Right renal cortex interstitium (tissue), 3 donors: ENCODE measurements around the gene C1orf174. TPM values are rescaled to one million over a fixed set of nuclear protein-coding genes. Genes with fewer than 3 reads are reported as not detected.

Experiments
- DNase-seq, 3 donors: peaks; one replicate each; pipeline ENCODE4 v3.0.0-alpha.2; 2013; ENCODE audit warnings: low read depth in 3 of 3, low spot score in 2 of 3
- polyA plus RNA-seq, 3 donors: library from polyadenylated mRNA; unstranded; fragments of 120-200 nt; gene quantifications; one replicate each; pipeline ENCODE4 v1.2.1, GENCODE V29; 2013; ENCODE audit not compliant: insufficient read length in 3 of 3

C1orf174 gene
- polyA plus RNA-seq, 3 donors: 24.9 to 28.6 (median 28.1) TPM

GRCh38 chr1:3841491-3841890 is 58.6 kb downstream of the C1orf174 start:
- DNase-seq: no peak

Other genes with a start within 250 kb of the C1orf174 start
- gene TP73, start 247.8 kb downstream of the C1orf174 start, polyA plus RNA-seq: under 1 TPM; 0.35 to 0.45 (median 0.40) TPM
- gene CCDC27, start 147.8 kb downstream of the C1orf174 start, polyA plus RNA-seq: under 1 TPM; 0.10 to 0.30 (median 0.17) TPM
- 10 to 100 TPM in 2 of 3 donors, 1 to 10 TPM in 1; 9.8 to 14.6 (median 11.5) TPM for gene SMIM1, start 127.5 kb downstream of the C1orf174 start, polyA plus RNA-seq
- 10 to 100 TPM; 61.9 to 63.4 (median 62.5) TPM for gene LRRC47, start 103.8 kb downstream of the C1orf174 start, polyA plus RNA-seq
- 10 to 100 TPM; 35.5 to 41.8 (median 37.0) TPM for gene CEP104, start 43.1 kb downstream of the C1orf174 start, polyA plus RNA-seq
- 1 to 10 TPM; 6.3 to 8.2 (median 6.4) TPM for gene DFFB, start 42.8 kb downstream of the C1orf174 start, polyA plus RNA-seq